Glomerular endothelial cell (primary cell): Measurements from ENCODE around the gene ZNF648. TPM values are rescaled to one million over a fixed set of nuclear protein-coding genes. Genes with fewer than 3 reads are reported as not detected.
"Not testable (repeated sequence)": the region's sequence is repeated elsewhere in the genome, so short reads cannot be mapped to it uniquely, and the experiment has no call there.

Experiments used
- DNase-seq: peaks from one replicate; pipeline ENCODE4 v3.0.0-alpha.2; 2011; ENCODE audit warnings: low read depth, low spot score; ENCODE audit errors: extremely low read depth
- total RNA-seq: library from RNA; depleted of rRNA; stranded (reverse); fragments of >200 nt; gene quantifications from 2 replicates; pipeline ENCODE4 v1.2.3, GENCODE V29; 2015

The ZNF648 gene
- total RNA-seq, 1 donor from 2014 or later: not detected

- no peak for DNase-seq
Measured at GRCh38 chr1:182071924-182072323, 10.4 kb upstream of the ZNF648 start.

GRCh38 chr1:182069028-182069466, 7.5 kb upstream of the ZNF648 start:
- no peak for DNase-seq

GRCh38 chr1:182066934-182067333, 5.4 kb upstream of the ZNF648 start:
- no peak for DNase-seq

GRCh38 chr1:182065126-182065845, 3.8 kb upstream of the ZNF648 start:
- no peak for DNase-seq

GRCh38 chr1:182064611-182065010, 3.1 kb upstream of the ZNF648 start:
- DNase-seq: no peak

- no peak for DNase-seq
Measured at GRCh38 chr1:182062223-182062622, 711 bp upstream of the ZNF648 start.

GRCh38 chr1:182060877-182061276, 635 bp downstream of the ZNF648 start:
- no peak for DNase-seq

GRCh38 chr1:182059936-182060335, 1.6 kb downstream of the ZNF648 start:
- DNase-seq: no peak

- DNase-seq: no peak
Measured at GRCh38 chr1:182056601-182057366, 4.7 kb downstream of the ZNF648 start.

- DNase-seq: no peak
Measured at GRCh38 chr1:182054698-182055326, 6.7 kb downstream of the ZNF648 start.

- DNase-seq: no peak
Measured at GRCh38 chr1:182052355-182052754, 9.2 kb downstream of the ZNF648 start.

- DNase-seq: no peak
Measured at GRCh38 chr1:182051938-182052337, 9.6 kb downstream of the ZNF648 start.

GRCh38 chr1:182050481-182051448, 10.7 kb downstream of the ZNF648 start:
- DNase-seq: no peak

- DNase-seq: no peak
Measured at GRCh38 chr1:182048562-182048961, 12.9 kb downstream of the ZNF648 start.

GRCh38 chr1:182046763-182047162, 14.7 kb downstream of the ZNF648 start:
- DNase-seq: no peak

GRCh38 chr1:182045481-182045880, 16.0 kb downstream of the ZNF648 start:
- DNase-seq: not testable (repeated sequence)

- no peak for DNase-seq
Measured at GRCh38 chr1:182041615-182042014, 19.9 kb downstream of the ZNF648 start.

- DNase-seq: no peak
Measured at GRCh38 chr1:182038220-182038619, 23.3 kb downstream of the ZNF648 start.

- no peak for DNase-seq
Measured at GRCh38 chr1:182035097-182035770, 26.3 kb downstream of the ZNF648 start.

GRCh38 chr1:182032251-182032650, 29.3 kb downstream of the ZNF648 start:
- DNase-seq: no peak
